GM12872 (cell line): Measurements from ENCODE around the gene FBXL7.

Experiments used
- TF ChIP-seq, protein P1 (sequence below): IDR thresholded peaks from 3 replicates; pipeline ENCODE4 v1.5.1; 2011; ENCODE audit warnings: low read depth, mild to moderate bottlenecking, low read length, moderate library complexity; ENCODE audit not compliant: insufficient read depth

The FBXL7 gene

GRCh38 chr5:15472116-15472515 lies 27.9 kb upstream of the FBXL7 start:
- TF ChIP-seq, protein P1, sequence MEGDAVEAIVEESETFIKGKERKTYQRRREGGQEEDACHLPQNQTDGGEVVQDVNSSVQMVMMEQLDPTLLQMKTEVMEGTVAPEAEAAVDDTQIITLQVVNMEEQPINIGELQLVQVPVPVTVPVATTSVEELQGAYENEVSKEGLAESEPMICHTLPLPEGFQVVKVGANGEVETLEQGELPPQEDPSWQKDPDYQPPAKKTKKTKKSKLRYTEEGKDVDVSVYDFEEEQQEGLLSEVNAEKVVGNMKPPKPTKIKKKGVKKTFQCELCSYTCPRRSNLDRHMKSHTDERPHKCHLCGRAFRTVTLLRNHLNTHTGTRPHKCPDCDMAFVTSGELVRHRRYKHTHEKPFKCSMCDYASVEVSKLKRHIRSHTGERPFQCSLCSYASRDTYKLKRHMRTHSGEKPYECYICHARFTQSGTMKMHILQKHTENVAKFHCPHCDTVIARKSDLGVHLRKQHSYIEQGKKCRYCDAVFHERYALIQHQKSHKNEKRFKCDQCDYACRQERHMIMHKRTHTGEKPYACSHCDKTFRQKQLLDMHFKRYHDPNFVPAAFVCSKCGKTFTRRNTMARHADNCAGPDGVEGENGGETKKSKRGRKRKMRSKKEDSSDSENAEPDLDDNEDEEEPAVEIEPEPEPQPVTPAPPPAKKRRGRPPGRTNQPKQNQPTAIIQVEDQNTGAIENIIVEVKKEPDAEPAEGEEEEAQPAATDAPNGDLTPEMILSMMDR = no peak

- TF ChIP-seq, protein P1 = no peak
Observed at GRCh38 chr5:15474143-15474719, 25.7 kb upstream of the FBXL7 start.

DNA sequence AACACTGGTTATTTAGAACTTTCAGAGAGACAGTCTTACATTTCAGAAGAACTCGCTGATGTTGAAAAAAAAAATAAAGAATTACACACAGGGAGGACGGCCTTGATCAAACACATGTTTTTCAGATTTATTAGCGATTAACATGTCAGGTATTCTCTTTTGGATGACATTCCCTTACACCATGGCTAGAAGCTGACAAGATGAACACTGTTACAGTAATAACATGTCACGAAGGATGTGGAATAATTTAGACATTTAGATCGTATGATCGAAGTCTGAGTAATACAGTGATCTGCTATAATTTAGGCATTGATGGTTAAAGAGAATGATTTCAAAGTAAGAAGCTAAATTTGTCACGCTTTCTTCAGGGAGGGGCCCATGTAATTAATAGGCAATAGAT lies 24.6 kb upstream of the FBXL7 start:
- TF ChIP-seq, protein P1 = no peak

DNA sequence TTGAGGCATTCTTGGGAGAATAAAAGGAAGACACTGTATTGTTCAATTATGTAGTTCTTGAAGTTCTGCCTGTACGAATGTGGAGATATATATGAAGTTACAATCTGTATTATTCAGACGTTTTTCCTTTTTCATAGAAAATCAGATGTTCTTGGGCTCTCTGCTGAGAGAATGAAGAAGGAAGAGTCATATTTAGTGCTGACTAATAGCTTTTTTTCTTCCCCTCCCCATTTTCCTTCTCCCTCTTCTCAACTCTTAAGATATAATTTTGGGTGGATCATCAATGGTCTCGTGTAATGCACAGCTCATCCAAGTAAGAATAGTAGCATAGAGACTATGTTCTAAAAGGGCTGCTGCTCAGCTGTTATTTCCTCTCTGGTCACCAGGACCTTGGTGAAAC lies 23.0 kb upstream of the FBXL7 start:
- TF ChIP-seq, protein P1 = no peak

DNA sequence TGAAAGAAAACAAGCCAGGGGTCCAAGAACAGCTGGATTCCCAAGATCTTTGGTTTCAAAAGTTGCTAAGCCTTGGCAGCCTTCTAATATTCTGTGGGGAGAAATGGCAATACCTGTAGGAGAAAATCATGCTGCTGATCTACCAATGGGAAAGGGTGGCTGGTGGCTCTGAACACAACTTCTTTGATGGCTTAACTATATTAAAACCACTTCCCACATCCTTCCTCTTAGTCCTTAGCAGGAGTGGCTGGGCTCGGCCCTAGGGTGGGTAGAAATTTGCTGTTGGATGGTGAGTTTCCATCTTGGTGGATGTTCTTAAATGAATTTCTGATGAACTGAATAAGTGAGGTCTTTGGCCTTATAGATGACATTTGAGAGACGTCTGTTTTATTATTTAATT lies 19.5 kb upstream of the FBXL7 start:
- TF ChIP-seq, protein P1 = no peak

- TF ChIP-seq, protein P1 = no peak
Observed at GRCh38 chr5:15483351-15484097, 16.5 kb upstream of the FBXL7 start.

DNA sequence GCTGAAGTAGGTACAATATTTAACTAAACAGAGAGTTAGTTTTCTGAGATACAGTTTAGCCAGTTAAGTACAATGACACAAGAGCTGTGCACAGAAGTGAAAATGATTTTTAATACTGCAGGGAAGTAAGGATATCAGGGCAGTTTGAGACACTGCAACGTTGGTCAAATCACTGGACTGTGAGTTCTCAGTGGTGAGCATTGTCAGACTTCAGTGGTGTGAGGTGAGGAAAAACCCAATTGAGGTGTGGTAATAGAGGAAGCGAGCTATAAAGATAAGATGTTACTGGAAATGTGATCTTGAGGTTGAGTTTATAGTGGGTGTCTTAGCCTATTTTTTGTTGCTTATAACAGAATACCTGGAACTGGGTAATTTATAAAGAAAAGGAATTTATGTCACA lies 12.8 kb upstream of the FBXL7 start:
- TF ChIP-seq, protein P1 = no peak
